HFFc6 (cell line): ENCODE measurements around the gene OR6A2. TPM values are rescaled to one million over a fixed set of nuclear protein-coding genes. Genes with fewer than 3 reads are reported as not detected.

Experiments
- DNase-seq: peaks from one replicate; pipeline ENCODE4 v3.0.0-alpha.2; 2018
- H3K27ac Mint-ChIP-seq: 2 replicates; pipeline ENCODE4 v1.8.0; 2020; ENCODE audit warnings: mild to moderate bottlenecking, mixed read lengths
- H3K27me3 Mint-ChIP-seq: 2 replicates; pipeline ENCODE4 v1.8.0; 2021; ENCODE audit warnings: mild to moderate bottlenecking, moderate library complexity, mixed read lengths; ENCODE audit not compliant: insufficient read depth
- H3K36me3 Mint-ChIP-seq: 2 replicates; pipeline ENCODE4 v1.8.0; 2021; ENCODE audit warnings: low read depth, mixed read lengths
- H3K4me1 Mint-ChIP-seq: 2 replicates; pipeline ENCODE4 v1.8.0; 2020; ENCODE audit warnings: low read depth, mixed read lengths
- H3K4me3 Mint-ChIP-seq: 2 replicates; pipeline ENCODE4 v1.8.0; 2020; ENCODE audit warnings: mild to moderate bottlenecking, moderate library complexity, mixed read lengths
- H3K9me3 Mint-ChIP-seq: 2 replicates; pipeline ENCODE4 v1.8.0; 2020; ENCODE audit warnings: mild to moderate bottlenecking, mixed read lengths
- CTCF ChIP-seq: fragments of 200-600 bp; sonication (generic); IDR thresholded peaks from 2 replicates; pipeline ENCODE4 v1.5.0; 2021; ENCODE audit warnings: antibody characterized with exemption, mild to moderate bottlenecking
- total RNA-seq, 6 experiments: library from RNA; stranded (reverse); fragmentation: NEBNext Ultra II Directional; extraction: Animal tissue kit (Norgen Biotek cat#: 25700); gene quantifications; 2 replicates in 1 of 6; 3 replicates in 5 of 6; pipeline ENCODE4 v1.2.3, GENCODE V29; 2021

OR6A2 gene
- total RNA-seq, 6 experiments from 2014 or later, result 0.12 TPM; not detected in 5

- H3K4me1 Mint-ChIP-seq, result no peaks in the 10 kb centered on the region
- H3K4me3 Mint-ChIP-seq, result no peak overlapping the region
- peaks cover 17% of the 10 kb centered on the region for H3K27me3 Mint-ChIP-seq
- no peaks in the 10 kb centered on the region for H3K36me3 Mint-ChIP-seq
- no peaks in the 10 kb centered on the region for H3K9me3 Mint-ChIP-seq
- no peak for DNase-seq
- no peak overlapping the region for H3K27ac Mint-ChIP-seq
- TF ChIP-seq CTCF, result no peak
These were observed 53.3 kb downstream of the OR6A2 start for GRCh38 chr11:6746086-6746618.

DNA sequence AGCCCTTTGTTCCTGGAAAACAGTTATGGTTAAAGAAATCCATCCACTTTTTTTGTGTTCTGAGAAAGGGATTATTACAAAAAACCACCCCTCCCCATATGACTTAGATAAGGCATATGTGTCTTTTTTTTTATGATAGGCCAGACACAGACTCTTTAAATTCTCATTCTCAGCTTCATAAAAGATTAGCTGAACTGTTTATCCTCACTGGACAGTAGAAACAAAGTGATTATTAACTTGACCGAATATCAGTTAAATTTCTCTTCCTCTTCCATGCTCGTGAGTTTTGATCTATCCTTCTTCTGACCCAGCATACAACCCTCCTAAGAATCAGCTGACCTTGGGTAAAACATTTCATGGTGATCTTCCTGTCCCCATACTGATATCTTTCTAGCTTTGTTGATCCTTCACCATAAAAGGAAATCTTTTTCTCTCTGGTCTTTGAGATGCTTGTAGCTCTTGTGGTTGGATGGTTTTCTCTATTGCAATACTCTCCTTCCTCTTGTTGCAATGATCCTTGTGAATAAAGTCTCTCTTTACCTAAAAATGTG lies 53.9 kb downstream of the OR6A2 start:
- Mint-ChIP-seq H3K27me3 (peaks cover 17% of the 10 kb centered on the region; the same call in 1 of the 2 replicates), H3K27ac (no peak overlapping the region), H3K9me3 (no peaks in the 10 kb centered on the region), H3K4me1 (no peaks in the 10 kb centered on the region), H3K36me3 (no peaks in the 10 kb centered on the region), H3K4me3 (no peak overlapping the region)
- no peak for DNase-seq
- TF ChIP-seq CTCF, result no peak

DNA sequence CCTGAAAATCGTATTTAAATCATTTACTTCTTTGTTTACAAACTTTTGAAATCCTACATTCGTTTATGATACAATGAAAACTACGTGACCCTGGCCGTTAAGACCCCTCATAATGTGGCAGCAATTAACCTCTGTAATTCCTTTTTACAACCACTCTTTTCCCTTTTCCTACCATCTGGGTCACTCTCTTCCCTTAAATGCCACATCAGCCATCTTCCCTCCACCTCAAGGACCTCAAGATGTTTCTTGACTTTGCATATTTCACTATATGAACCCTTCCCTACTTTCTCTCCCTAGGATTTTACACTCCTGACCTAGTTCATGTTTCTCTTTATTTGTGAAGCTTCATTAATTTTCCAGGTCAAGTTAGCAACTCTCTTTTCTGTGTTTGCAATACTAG lies 54.5 kb downstream of the OR6A2 start:
- TF ChIP-seq CTCF, result no peak
- H3K27ac Mint-ChIP-seq, result no peak overlapping the region
- H3K4me3 Mint-ChIP-seq, result no peak overlapping the region
- H3K27me3 Mint-ChIP-seq, result peaks cover 14% of the 10 kb centered on the region; the same call in 1 of the 2 replicates
- no peaks in the 10 kb centered on the region for H3K4me1 Mint-ChIP-seq
- no peaks in the 10 kb centered on the region for H3K9me3 Mint-ChIP-seq
- no peaks in the 10 kb centered on the region for H3K36me3 Mint-ChIP-seq
- no peak for DNase-seq

DNA sequence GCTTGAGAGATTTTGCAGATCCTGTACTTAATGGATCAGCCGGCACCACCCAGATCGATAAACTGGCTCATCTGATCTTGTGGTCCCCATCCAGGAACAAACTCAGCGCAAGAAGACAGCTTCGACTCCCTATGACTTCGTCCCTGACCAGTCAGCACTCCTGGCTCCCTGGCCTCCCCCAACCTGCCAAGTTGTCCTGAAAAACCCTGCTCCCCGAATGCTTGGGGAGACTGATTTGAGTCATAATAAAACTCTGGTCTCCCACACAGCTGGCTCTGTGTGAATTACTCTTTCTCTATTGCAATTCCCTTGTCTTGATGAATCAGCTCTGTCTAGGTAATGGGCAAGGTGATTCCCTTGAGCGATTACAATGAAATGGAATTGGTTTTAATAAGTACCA lies 57.2 kb downstream of the OR6A2 start:
- no peak for TF ChIP-seq CTCF
- Mint-ChIP-seq H3K27ac (no peak overlapping the region), H3K36me3 (no peaks in the 10 kb centered on the region), H3K9me3 (no peaks in the 10 kb centered on the region), H3K27me3 (peaks cover 9% of the 10 kb centered on the region; the same call in 1 of the 2 replicates), H3K4me3 (no peak overlapping the region), H3K4me1 (no peaks in the 10 kb centered on the region)
- DNase-seq, result no peak

Other genes starting within 250 kb of the OR6A2 start
- gene RRP8, start 196.1 kb downstream of the OR6A2 start, total RNA-seq, result 10 to 100 TPM; 18.5 to 26.7 (median 20.2) TPM
- 100 to 1,000 TPM; 195 to 245 (median 223) TPM for gene ILK, start 195.9 kb downstream of the OR6A2 start, total RNA-seq
- gene TAF10, start 187.5 kb downstream of the OR6A2 start, total RNA-seq, result 100 to 1,000 TPM; 148 to 205 (median 192) TPM
- 10 to 100 TPM; 50.1 to 61.7 (median 54.1) TPM for gene TPP1, start 180.3 kb downstream of the OR6A2 start, total RNA-seq
- gene DCHS1, start 143.9 kb downstream of the OR6A2 start, total RNA-seq, result 1 to 10 TPM; 1.4 to 2.8 (median 2.3) TPM
- gene MRPL17, start 116.3 kb downstream of the OR6A2 start, total RNA-seq, result 100 to 1,000 TPM in 1 of 6 experiments, 10 to 100 TPM in 5; 79.5 to 111 (median 89.4) TPM
- under 1 TPM in 5 of 6 experiments, not detected in 1; 0.07 to 0.14 (median 0.08) TPM for gene OR2AG2, start 27.7 kb downstream of the OR6A2 start, total RNA-seq
- gene OR2AG1, start 16.7 kb downstream of the OR6A2 start, total RNA-seq, result not detected
- gene OR10A5, start 46.0 kb upstream of the OR6A2 start, total RNA-seq, result not detected
- not detected for gene OR10A2, start 63.4 kb upstream of the OR6A2 start, total RNA-seq
- not detected for gene OR10A4, start 76.9 kb upstream of the OR6A2 start, total RNA-seq
- not detected for gene OR2D2, start 92.8 kb upstream of the OR6A2 start, total RNA-seq
- gene OR2D3, start 121.3 kb upstream of the OR6A2 start, total RNA-seq, result not detected
- 1 to 10 TPM; 4.7 to 6.5 (median 5.6) TPM for gene ZNF215, start 126.7 kb upstream of the OR6A2 start, total RNA-seq
- 1 to 10 TPM in 5 of 6 experiments, under 1 TPM in 1; 0.85 to 2.0 (median 1.7) TPM for gene ZNF214, start 220.7 kb upstream of the OR6A2 start, total RNA-seq
- gene NLRP14, start 220.8 kb upstream of the OR6A2 start, total RNA-seq, result under 1 TPM in 1 of 6 experiments, not detected in 5; 0.06 TPM